Ishikawa (cell line): ENCODE data around the gene SOX4.

Experiments used
- CEBPB ChIP-seq: IDR thresholded peaks from 2 replicates; pipeline ENCODE4 v1.6.1; 2012
- EP300 ChIP-seq: IDR thresholded peaks from 2 replicates; pipeline ENCODE4 v1.6.1; 2012; ENCODE audit warnings: borderline replicate concordance
- FOXM1 ChIP-seq: IDR thresholded peaks from 2 replicates; pipeline ENCODE4 v1.6.1; 2012; ENCODE audit warnings: low read depth, borderline replicate concordance
- MAX ChIP-seq: IDR thresholded peaks from 2 replicates; pipeline ENCODE4 v1.6.1; 2012
- NFIC ChIP-seq: IDR thresholded peaks from 2 replicates; pipeline ENCODE4 v1.6.1; 2012
- RAD21 ChIP-seq: IDR thresholded peaks from 2 replicates; pipeline ENCODE4 v1.6.1; 2012; ENCODE audit warnings: low read depth
- REST ChIP-seq: IDR thresholded peaks from 2 replicates; pipeline ENCODE4 v1.6.1; 2012; ENCODE audit warnings: low read depth, mild to moderate bottlenecking
- TAF1 ChIP-seq: IDR thresholded peaks from 2 replicates; pipeline ENCODE4 v1.6.1; 2012; ENCODE audit warnings: low read depth, mild to moderate bottlenecking
- TCF12 ChIP-seq: IDR thresholded peaks from 2 replicates; pipeline ENCODE4 v1.6.1; 2012; ENCODE audit warnings: low read depth
- YY1 ChIP-seq: IDR thresholded peaks from 2 replicates; pipeline ENCODE4 v1.6.1; 2012; ENCODE audit warnings: low read depth

GRCh38 chr6:21599051-21599696 lies 5.6 kb downstream of the SOX4 start:
- TF ChIP-seq CEBPB = no peak
- TF ChIP-seq EP300 = no peak
- TF ChIP-seq MAX = no peak
- no peak for TF ChIP-seq RAD21
- TF ChIP-seq FOXM1 = no peak
- no peak for TF ChIP-seq REST
- no peak for TF ChIP-seq NFIC
- no peak for TF ChIP-seq TCF12
- TF ChIP-seq TAF1 = no peak
- no peak for TF ChIP-seq YY1
